ENCODE data around the gene MYO1C. TPM values are rescaled to one million over a fixed set of nuclear protein-coding genes. Genes with fewer than 3 reads are reported as not detected.

The MYO1C gene
- total and polyA plus RNA-seq, 9 of the 15 experiments (the other 6 are each of a cell fraction or from before 2014, with no cell fraction given), result 0.46 to 32.5 (median 11.6) TPM

GRCh38 chr17:1435326-1435725 lies 57.2 kb downstream of the MYO1C start (continued):
- TF ChIP-seq DNMT1 (IDR thresholded peaks at IDR 0.05), result no peak
- TF ChIP-seq PHF21A (IDR thresholded peaks at IDR 0.05; ENCODE audit: borderline replicate concordance, low read depth), result no peak

GRCh38 chr17:1434150-1434549 lies 58.3 kb downstream of the MYO1C start:
- Histone ChIP-seq H2AFZ (ENCODE audit: low read depth, low read length) (no peak overlapping the region), H3K4me3 (no peak overlapping the region), H3K9me1 (ENCODE audit: control insufficient read depth, insufficient read depth, low read length) (no peaks in the 10 kb centered on the region), H3K4me2 (ENCODE audit: insufficient read depth, low read length) (no peak overlapping the region), H3K36me3 (ENCODE audit: control insufficient read depth, insufficient read depth, low read length) (peaks cover 59% of the 10 kb centered on the region), H3K79me2 (ENCODE audit: control insufficient read depth, insufficient read depth, low read length) (peaks cover 71% of the 10 kb centered on the region), H3K27me3 (ENCODE audit: control insufficient read depth in 2 of 2, insufficient read depth in 2 of 2, low read length in 2 of 2) (no peaks in the 10 kb centered on the region), H3K4me1 (replicated peaks in 1 of 2; ENCODE audit: control insufficient read depth in 2 of 2, insufficient read depth in 2 of 2, low read length in 2 of 2) (peaks cover 0 to 6% of the 10 kb centered on the region in 2 experiments; a peak in 3 of 5 replicates), H3K9me3 (replicated peaks; ENCODE audit: control insufficient read depth, insufficient read depth, low read depth, low read length) (no peaks in the 10 kb centered on the region), H3K27ac (ENCODE audit: extremely low read depth, low read depth, low read length) (no peak overlapping the region), H4K20me1 (replicated peaks; ENCODE audit: control insufficient read depth, insufficient read depth, low read length) (no peaks in the 10 kb centered on the region), H3K9ac (ENCODE audit: insufficient read depth in 1 of 2, low read depth in 2 of 2, low read length in 2 of 2) (no peak overlapping the region)
- in situ Hi-C loops (cut with MboI), result no loop called here
- BruUV-seq (replicated peaks), result no TSS peak
- no peak for DNase-seq (ENCODE audit: extremely low read depth in 1 of 4, low spot score in 3 of 4)
- POLR2A ChIA-PET, result interaction anchor here (1.4 kb wide), 1 partner anchor 10 kb away, joined by 7 read pairs; no protein-coding TSS in a partner anchor
- intact Hi-C loops (cut with micrococcal nuclease), result no loop called here
- no peak for ATAC-seq
- WGBS (ENCODE audit: insufficient coverage, low coverage, missing lambda C conversion rate), result 87% methylated on average over 3 of the region's 3 CpGs
- CTCF ChIA-PET (ENCODE audit: low intra/inter-chr PET ratio), result no interaction called here
- FAIRE-seq, result no peak
- TF ChIP-seq ZNF318 (IDR thresholded peaks at IDR 0.05; ENCODE audit: borderline replicate concordance in 1 of 2, low read depth in 1 of 2), result no peak
- no peak for TF ChIP-seq FOXA3 (CRISPR knock-in tag; conservative IDR thresholded peaks at IDR 0.05 in 1 of 2, IDR thresholded peaks at IDR 0.05 in 1 of 2)
- no peak for TF ChIP-seq FOXA1 (IDR thresholded peaks at IDR 0.05; ENCODE audit: borderline replicate concordance)
- no peak for TF ChIP-seq ZNF280A (IDR thresholded peaks at IDR 0.05; ENCODE audit: low read depth, partially characterized antibody)
- TF ChIP-seq ZNF785 (CRISPR knock-in tag; IDR thresholded peaks at IDR 0.05), result no peak
